GM13977 (cell line): ENCODE measurements around the gene BNC2.

Experiments used
- DNase-seq: peaks from one replicate; pipeline ENCODE4 v3.0.0; 2012; ENCODE audit warnings: low spot score
- CTCF ChIP-seq: IDR thresholded peaks from 2 replicates; pipeline ENCODE4 v1.5.1; 2012; ENCODE audit warnings: mild to moderate bottlenecking, control low read depth; ENCODE audit not compliant: insufficient read depth; ENCODE audit errors: extremely low read depth, missing control alignments
- in situ Hi-C: fragments of 300-500 bp; cut with MboI; formaldehyde crosslinking; loops from one replicate; pipeline ENCODE4 v1.12.0; 2022; ENCODE audit warnings: low sequenced_read_pairs, low pct_unique_long_range_greater_than_20kb, mixed read lengths, inconsistent platforms; ENCODE audit not compliant: unreplicated experiment

The BNC2 gene

DNA sequence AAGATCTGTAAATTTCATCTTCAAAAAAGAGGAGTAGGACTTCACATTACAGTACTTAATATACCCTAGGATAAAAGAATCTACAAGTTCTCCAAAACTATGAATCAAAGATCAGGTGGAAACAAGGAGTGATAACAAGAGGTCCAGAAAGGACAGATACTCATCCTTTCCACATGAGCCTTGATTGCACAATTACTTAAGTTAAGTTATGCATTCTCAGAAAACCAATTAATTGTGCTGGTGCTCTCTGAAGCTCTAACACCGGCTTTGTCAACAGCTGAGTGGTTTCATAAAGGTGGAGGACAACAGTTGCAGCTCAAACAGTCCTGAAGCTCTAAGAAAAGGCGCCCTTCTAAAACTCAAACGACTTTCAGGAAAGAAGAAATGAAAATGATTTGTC lies 251.9 kb downstream of the BNC2 start:
- no peak for DNase-seq
- no peak for TF ChIP-seq CTCF
- in situ Hi-C loops: no loop called here

DNA sequence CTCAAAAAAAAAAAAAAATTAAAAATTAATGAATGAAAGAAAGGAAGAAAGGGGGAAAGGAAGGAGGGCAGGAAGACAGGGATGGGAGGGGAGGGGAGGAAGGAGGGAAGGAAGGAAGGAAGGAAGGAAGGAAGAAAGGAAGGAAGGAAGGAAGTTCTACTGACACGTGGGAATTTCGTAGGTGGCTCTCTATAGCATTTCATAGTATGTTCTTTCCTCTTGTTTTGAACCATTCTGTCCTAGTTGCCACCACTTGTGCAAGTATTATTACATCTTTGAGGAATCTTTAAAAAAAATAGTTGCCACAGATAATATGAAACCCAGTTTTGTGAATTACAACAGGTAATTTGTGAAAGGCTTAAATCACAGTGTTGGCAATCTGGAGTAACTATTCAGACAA lies 253.8 kb downstream of the BNC2 start:
- no peak for DNase-seq
- in situ Hi-C loops: no loop called here

GRCh38 chr9:16615451-16615850 lies 255.0 kb downstream of the BNC2 start:
- in situ Hi-C loops: no loop called here
- no peak for DNase-seq
- TF ChIP-seq CTCF: no peak

More for the DNA sequence above, 253.8 kb downstream of the BNC2 start:
- no peak for TF ChIP-seq CTCF

DNA sequence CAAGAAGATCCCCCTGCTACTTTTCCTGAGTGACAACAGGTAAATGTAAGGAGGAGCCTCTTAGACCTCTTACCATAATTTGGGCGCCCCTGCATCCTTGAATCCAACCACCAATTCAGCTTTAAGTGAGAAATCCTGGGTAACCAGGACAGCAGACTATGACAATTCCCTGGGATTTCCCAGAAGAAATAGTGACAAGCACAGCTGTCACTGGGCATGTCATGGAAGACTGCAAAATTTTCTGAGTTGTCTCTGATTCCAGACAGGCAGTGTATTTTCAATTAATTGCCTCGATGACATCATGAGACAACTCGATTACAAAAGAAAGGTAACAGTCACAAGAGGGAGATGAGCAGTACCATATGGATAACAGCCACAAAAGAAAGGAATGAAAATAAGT lies 256.9 kb downstream of the BNC2 start:
- in situ Hi-C loops: no loop called here
- TF ChIP-seq CTCF: no peak
- no peak for DNase-seq

DNA sequence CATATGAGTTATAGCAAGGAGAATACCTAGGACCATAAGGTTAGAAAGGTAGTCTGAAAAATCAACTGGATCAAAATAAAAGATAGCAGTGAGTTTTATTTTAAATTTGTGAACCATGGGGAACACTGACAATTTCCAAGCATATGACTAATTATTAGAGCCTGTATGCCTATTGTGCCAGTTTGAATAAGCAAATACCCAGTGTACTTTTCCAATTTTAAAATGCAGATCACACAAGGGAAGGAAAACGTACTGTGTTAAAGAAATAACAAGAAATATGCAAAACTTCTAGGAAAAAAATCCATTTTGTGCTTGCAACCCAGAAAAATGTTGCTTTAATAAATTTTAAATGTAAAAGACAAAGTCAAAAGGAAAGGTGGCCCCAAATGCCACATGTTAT lies 257.4 kb downstream of the BNC2 start:
- no peak for TF ChIP-seq CTCF
- no peak for DNase-seq
- in situ Hi-C loops: no loop called here

- in situ Hi-C loops: no loop called here
- DNase-seq: no peak
- TF ChIP-seq CTCF: no peak
These were observed 257.8 kb downstream of the BNC2 start for GRCh38 chr9:16612627-16613026.

DNA sequence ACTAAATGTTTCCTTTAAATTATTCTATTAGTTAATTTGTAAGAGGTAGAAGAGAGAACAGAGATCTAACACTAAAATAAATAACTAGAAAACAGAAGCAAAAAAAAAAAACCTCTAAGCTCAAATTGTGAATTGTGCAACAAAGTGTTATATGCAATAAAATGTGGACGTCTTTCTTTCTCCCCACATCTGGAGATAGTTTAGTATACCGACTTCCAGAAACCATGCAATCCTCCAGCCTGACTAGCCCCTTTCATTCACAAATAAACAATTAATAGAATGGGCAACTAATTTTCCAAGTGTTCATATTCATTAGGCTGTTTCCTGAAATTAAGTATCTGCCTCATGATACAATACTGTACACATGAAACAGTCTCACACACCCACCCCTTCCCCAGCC lies 258.5 kb downstream of the BNC2 start:
- no peak for DNase-seq
- in situ Hi-C loops: no loop called here
- no peak for TF ChIP-seq CTCF
